ENCODE data around the gene EPB41L2. TPM values are rescaled to one million over a fixed set of nuclear protein-coding genes. Genes with fewer than 3 reads are reported as not detected.
"Not testable (repeated sequence)": the region's sequence is repeated elsewhere in the genome, so short reads cannot be mapped to it uniquely, and the experiment has no call there.

EPB41L2 gene
- total RNA-seq, 3 donors from 2014 or later (not counting 1 experiment from before 2014, with no cell fraction given), result 6.8 to 11.4 (median 11.0) TPM

GRCh38 chr6:130993292-130993765, 69.7 kb downstream of the EPB41L2 start:
- no peak overlapping the region for H3K4me3 ChIP-seq (ENCODE audit: low read length)
- no peak overlapping the region for H3K27ac ChIP-seq (ENCODE audit: low read length)
- ATAC-seq, result no peak
- intact Hi-C loops (cut with micrococcal nuclease), result no loop called here
- H3K27ac Mint-ChIP-seq, result no peak overlapping the region
- H3K27me3 ChIP-seq (ENCODE audit: control insufficient read depth, insufficient read depth, low read length), result no peaks in the 10 kb centered on the region
- no peaks in the 10 kb centered on the region for H3K4me1 ChIP-seq (ENCODE audit: control insufficient read depth, insufficient read depth, low read length)
- no peak for DNase-seq
- no peaks in the 10 kb centered on the region for H3K36me3 ChIP-seq (ENCODE audit: control insufficient read depth, insufficient read depth, low read length)
- no peaks in the 10 kb centered on the region for H3K36me3 Mint-ChIP-seq
- H3K27me3 Mint-ChIP-seq (ENCODE audit: low read depth in 2 of 2), result no peaks in the 10 kb centered on the region
- no peak for TF ChIP-seq CTCF (IDR thresholded peaks at IDR 0.05)
- no peaks in the 10 kb centered on the region for H3K9me3 Mint-ChIP-seq
- 91% methylated on average over 11 of the region's 11 CpGs for WGBS (ENCODE audit: insufficient coverage)
- H3K4me1 Mint-ChIP-seq, result no peaks in the 10 kb centered on the region
- no peak overlapping the region for H3K4me3 Mint-ChIP-seq
- no peaks in the 10 kb centered on the region for H3K9me3 ChIP-seq (ENCODE audit: control insufficient read depth, insufficient read depth, low read length)

GRCh38 chr6:130991422-130992137, 71.5 kb downstream of the EPB41L2 start:
- Histone ChIP-seq H3K36me3 (ENCODE audit: control insufficient read depth, insufficient read depth, low read length) (no peaks in the 10 kb centered on the region), H3K4me3 (ENCODE audit: low read length) (no peak overlapping the region), H3K9me3 (ENCODE audit: control insufficient read depth, insufficient read depth, low read length) (no peaks in the 10 kb centered on the region), H3K27ac (ENCODE audit: low read length) (no peak overlapping the region), H3K27me3 (ENCODE audit: control insufficient read depth, insufficient read depth, low read length) (no peaks in the 10 kb centered on the region), H3K4me1 (ENCODE audit: control insufficient read depth, insufficient read depth, low read length) (no peaks in the 10 kb centered on the region)
- ATAC-seq, result no peak
- H3K9me3 Mint-ChIP-seq, result no peaks in the 10 kb centered on the region
- no peaks in the 10 kb centered on the region for H3K36me3 Mint-ChIP-seq
- no peaks in the 10 kb centered on the region for H3K4me1 Mint-ChIP-seq
- intact Hi-C loops (cut with micrococcal nuclease), result no loop called here
- TF ChIP-seq CTCF (IDR thresholded peaks at IDR 0.05), result no peak
- H3K4me3 Mint-ChIP-seq, result no peak overlapping the region
- WGBS (ENCODE audit: insufficient coverage), result 98% methylated on average over 3 of the region's 6 CpGs
- H3K27ac Mint-ChIP-seq, result no peak overlapping the region
- no peaks in the 10 kb centered on the region for H3K27me3 Mint-ChIP-seq (ENCODE audit: low read depth in 2 of 2)
- no peak for DNase-seq

DNA sequence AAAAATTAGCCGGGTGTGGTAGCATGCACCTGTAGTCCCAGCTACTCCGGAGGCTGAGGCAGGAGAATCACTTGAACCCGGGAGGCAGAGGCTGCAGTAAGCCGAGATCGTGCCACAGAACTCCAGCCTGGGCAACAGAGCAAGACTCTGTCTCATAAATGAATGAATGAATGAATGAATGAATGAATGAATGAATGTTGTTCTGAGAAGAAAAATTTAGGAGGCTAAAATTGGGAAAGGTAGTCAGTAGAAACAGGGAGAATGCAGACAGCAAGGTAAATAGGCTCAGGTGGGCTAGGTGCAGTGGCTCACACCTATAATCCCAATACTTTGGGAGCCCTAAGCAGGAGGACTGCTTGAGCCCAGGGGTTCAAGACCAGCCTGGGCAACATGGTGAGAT, 75.5 kb downstream of the EPB41L2 start:
- DNase-seq; H3K4me1 ChIP-seq (ENCODE audit: control insufficient read depth, insufficient read depth, low read length); H3K4me3 Mint-ChIP-seq; H3K4me3 ChIP-seq (ENCODE audit: low read length); H3K9me3 ChIP-seq (ENCODE audit: control insufficient read depth, insufficient read depth, low read length); H3K36me3 Mint-ChIP-seq; H3K27me3 Mint-ChIP-seq (ENCODE audit: low read depth in 2 of 2); H3K36me3 ChIP-seq (ENCODE audit: control insufficient read depth, insufficient read depth, low read length); H3K9me3 Mint-ChIP-seq; H3K27ac Mint-ChIP-seq; H3K4me1 Mint-ChIP-seq; intact Hi-C loops (cut with micrococcal nuclease); ATAC-seq; H3K27ac ChIP-seq (ENCODE audit: low read length); H3K27me3 ChIP-seq (ENCODE audit: control insufficient read depth, insufficient read depth, low read length): not testable (repeated sequence)
- 82% methylated on average over 5 of the region's 5 CpGs for WGBS (ENCODE audit: insufficient coverage)

DNA sequence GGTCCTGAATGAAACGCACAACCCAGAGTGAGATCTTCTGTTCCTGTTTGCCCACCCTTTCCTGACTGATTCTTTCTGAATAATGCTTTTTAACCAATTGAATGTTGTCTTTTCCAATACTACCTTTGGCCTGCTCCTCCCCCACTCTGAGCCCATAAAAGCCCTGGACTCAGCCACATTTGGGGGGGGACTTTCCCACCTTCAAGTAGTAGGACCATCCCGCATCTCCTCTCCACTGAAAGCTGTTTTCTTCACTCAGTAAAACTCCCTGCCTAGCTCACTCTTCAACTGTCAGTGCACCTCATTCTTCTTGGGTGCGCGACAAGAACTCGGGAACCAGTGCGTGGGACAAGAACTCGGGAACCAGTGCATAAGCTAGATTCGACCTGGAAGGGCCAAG, 77.9 kb downstream of the EPB41L2 start:
- WGBS (ENCODE audit: insufficient coverage), result 94% methylated on average over 8 of the region's 8 CpGs

More for the DNA sequence above, 77.9 kb downstream of the EPB41L2 start:
- no peak for ATAC-seq
- Histone ChIP-seq H3K27ac (ENCODE audit: low read length) (no peak overlapping the region), H3K27me3 (ENCODE audit: control insufficient read depth, insufficient read depth, low read length) (no peaks in the 10 kb centered on the region), H3K4me3 (ENCODE audit: low read length) (no peak overlapping the region), H3K9me3 (ENCODE audit: control insufficient read depth, insufficient read depth, low read length) (peaks cover 5% of the 10 kb centered on the region), H3K4me1 (ENCODE audit: control insufficient read depth, insufficient read depth, low read length) (no peaks in the 10 kb centered on the region), H3K36me3 (ENCODE audit: control insufficient read depth, insufficient read depth, low read length) (no peaks in the 10 kb centered on the region)
- Mint-ChIP-seq H3K9me3 (no peaks in the 10 kb centered on the region), H3K27me3 (ENCODE audit: low read depth in 2 of 2) (peaks cover 0 to 1% of the 10 kb centered on the region in 2 donors), H3K36me3 (no peaks in the 10 kb centered on the region), H3K4me3 (no peak overlapping the region), H3K27ac (no peak overlapping the region), H3K4me1 (no peaks in the 10 kb centered on the region)
- DNase-seq, result no peak
- intact Hi-C loops (cut with micrococcal nuclease), result no loop called here
- TF ChIP-seq CTCF (IDR thresholded peaks at IDR 0.05), result no peak

All from natural killer cell (primary cell).